Small intestine (tissue), 7 donors: ENCODE results near the gene ST6GAL1. TPM values are rescaled to one million over a fixed set of nuclear protein-coding genes. Genes with fewer than 3 reads are reported as not detected.
"Not testable (repeated sequence)": the region's sequence is repeated elsewhere in the genome, so short reads cannot be mapped to it uniquely, and the experiment has no call there.

Experiments used
- DNase-seq, 2 donors: peaks; one replicate each; pipeline versions ENCODE4 v3.0.0 to v3.0.0-alpha.2; 2013
- FAIRE-seq: peaks from 2 replicates; lab custom pipeline; 2012; peaks lifted over from hg19 to GRCh38; lab: Jason Lieb, UNC
- H3K27ac ChIP-seq, 3 donors: one replicate each; pipeline ENCODE4 v1.5.1; 2013; ENCODE audit warnings: low read length in 2 of 3, mild to moderate bottlenecking in 2 of 3, control low read depth in 1 of 3, inconsistent platforms in 1 of 3, low read depth in 1 of 3, moderate library complexity in 1 of 3
- H3K27me3 ChIP-seq, 3 donors: one replicate each; pipeline ENCODE4 v1.6.1; 2013; ENCODE audit warnings: low read length in 3 of 3, inconsistent platforms in 1 of 3; ENCODE audit not compliant: control insufficient read depth in 3 of 3, insufficient read depth in 3 of 3
- H3K36me3 ChIP-seq, 3 donors: one replicate each; pipeline ENCODE4 v1.6.1; 2013; ENCODE audit warnings: low read length in 3 of 3, inconsistent platforms in 1 of 3, low read depth in 1 of 3, mild to moderate bottlenecking in 1 of 3, moderate library complexity in 1 of 3; ENCODE audit not compliant: control insufficient read depth in 3 of 3, insufficient read depth in 2 of 3
- H3K4me1 ChIP-seq, 3 donors: one replicate each; pipeline ENCODE4 v1.6.1; 2013; ENCODE audit warnings: low read length in 2 of 3, inconsistent platforms in 1 of 3, low read depth in 1 of 3, mild to moderate bottlenecking in 1 of 3, moderate library complexity in 1 of 3; ENCODE audit not compliant: control insufficient read depth in 3 of 3, insufficient read depth in 2 of 3
- H3K4me3 ChIP-seq, 3 donors: one replicate each; pipeline ENCODE4 v1.5.1; 2013; ENCODE audit warnings: low read length in 3 of 3, control low read depth in 1 of 3, inconsistent platforms in 1 of 3, low read depth in 1 of 3, mild to moderate bottlenecking in 1 of 3, moderate library complexity in 1 of 3
- H3K9me3 ChIP-seq, 2 donors: one replicate each; pipeline ENCODE4 v1.6.1; 2013; ENCODE audit warnings: low read depth in 1 of 2, low read length in 1 of 2; ENCODE audit not compliant: control insufficient read depth in 2 of 2, insufficient read depth in 1 of 2
- WGBS, 3 donors: extraction: QIAGEN DNeasy Blood & Tissue Kit; methylation state at CpG; one replicate each; pipeline ENCODE4 v1.1.7; 2013; 5-methylcytosine and 5-hydroxymethylcytosine counted together
- polyA plus RNA-seq, 4 donors: library from polyadenylated mRNA; stranded (reverse) in 3 of 4; unstranded in 1 of 4; fragments of 200-250 nt in 3 of 4; fragments of 120-200 nt in 1 of 4; gene quantifications; one replicate each; pipeline versions ENCODE4 v1.2.1 to v1.2.3, GENCODE V29; 2013
- donor health status: healthy with polysubstance abuse.
- donor health status: control.
- donor health status: control.
- donor health status: Bipolar disorder and iron deficiency.
- donor health status: healthy.

The ST6GAL1 gene
- polyA plus RNA-seq, 4 donors = 0.45 to 219 (median 11.0) TPM

GRCh38 chr3:187000711-187001151 lies 70.4 kb downstream of the ST6GAL1 start:
- no peaks in the 10 kb centered on the region for H3K27me3 ChIP-seq
- FAIRE-seq = no peak
- 61 to 84% (median 78%) methylated on average over 4 of the region's 4 CpGs for WGBS, 3 donors
- peaks cover 0 to under 1% (median 0%) of the 10 kb centered on the region in 3 donors for H3K4me1 ChIP-seq
- H3K9me3 ChIP-seq = no peaks in the 10 kb centered on the region
- H3K36me3 ChIP-seq = peaks cover 0 to 7% (median 0%) of the 10 kb centered on the region in 3 donors
- H3K4me3 ChIP-seq = no peak overlapping the region
- no peak for DNase-seq
- peak overlapping the region in 1 of 3 donors; percentile 32 for H3K27ac ChIP-seq

GRCh38 chr3:187002915-187003314 lies 72.6 kb downstream of the ST6GAL1 start:
- H3K27me3 ChIP-seq = no peaks in the 10 kb centered on the region
- WGBS, 3 donors = 92 to 94% (median 93%) methylated on average over 4 of the region's 4 CpGs
- DNase-seq (no peak), FAIRE-seq (no peak)
- H3K4me3 ChIP-seq = no peak overlapping the region
- no peaks in the 10 kb centered on the region for H3K9me3 ChIP-seq
- peaks cover 0 to 2% (median 0%) of the 10 kb centered on the region in 3 donors for H3K4me1 ChIP-seq
- no peak overlapping the region for H3K27ac ChIP-seq
- peaks cover 0 to 7% (median 0%) of the 10 kb centered on the region in 3 donors for H3K36me3 ChIP-seq

GRCh38 chr3:187005827-187006481 lies 75.6 kb downstream of the ST6GAL1 start:
- DNase-seq (no peak), FAIRE-seq (no peak)
- Histone ChIP-seq H3K4me3 (no peak overlapping the region), H3K4me1 (peaks cover 0 to 2% (median 0%) of the 10 kb centered on the region in 3 donors), H3K27ac (peak overlapping the region in 1 of 3 donors; percentile 8), H3K9me3 (no peaks in the 10 kb centered on the region), H3K36me3 (no peaks in the 10 kb centered on the region), H3K27me3 (no peaks in the 10 kb centered on the region)
- 78 to 98% (median 91%) methylated on average over 3 of the region's 3 CpGs for WGBS, 3 donors

- H3K4me1 ChIP-seq = peaks cover 0 to 2% (median 0%) of the 10 kb centered on the region in 3 donors
- H3K9me3 ChIP-seq = no peaks in the 10 kb centered on the region
- no peak for FAIRE-seq
- H3K36me3 ChIP-seq = no peaks in the 10 kb centered on the region
- no peak overlapping the region for H3K4me3 ChIP-seq
- no peaks in the 10 kb centered on the region for H3K27me3 ChIP-seq
- no peak overlapping the region for H3K27ac ChIP-seq
- DNase-seq = no peak
- 64 to 87% (median 67%) methylated on average over 2 of the region's 2 CpGs for WGBS, 3 donors
Observed at GRCh38 chr3:187006864-187007630, 76.7 kb downstream of the ST6GAL1 start.

- H3K27ac ChIP-seq, H3K27me3 ChIP-seq, FAIRE-seq, H3K9me3 ChIP-seq, DNase-seq, H3K4me1 ChIP-seq, H3K36me3 ChIP-seq, H3K4me3 ChIP-seq: not testable (repeated sequence)
- 71 to 77% (median 72%) methylated on average over 3 of the region's 3 CpGs for WGBS, 3 donors
Observed at GRCh38 chr3:187010382-187010781, 80.1 kb downstream of the ST6GAL1 start.

GRCh38 chr3:187011915-187012314 lies 81.6 kb downstream of the ST6GAL1 start:
- H3K4me3 ChIP-seq = no peak overlapping the region
- peaks cover 0 to 8% (median 0%) of the 10 kb centered on the region in 3 donors for H3K36me3 ChIP-seq
- no peak overlapping the region for H3K27ac ChIP-seq
- FAIRE-seq = no peak
- H3K9me3 ChIP-seq = no peaks in the 10 kb centered on the region
- H3K27me3 ChIP-seq = no peaks in the 10 kb centered on the region
- 81 to 95% (median 90%) methylated on average over 7 of the region's 7 CpGs for WGBS, 3 donors
- DNase-seq = no peak
- peaks cover 0 to 6% (median 0%) of the 10 kb centered on the region in 3 donors for H3K4me1 ChIP-seq

GRCh38 chr3:187012609-187013051 lies 82.3 kb downstream of the ST6GAL1 start:
- Histone ChIP-seq H3K36me3 (peaks cover 0 to 8% (median 0%) of the 10 kb centered on the region in 3 donors), H3K27me3 (no peaks in the 10 kb centered on the region), H3K4me3 (no peak overlapping the region), H3K4me1 (peaks cover 0 to 6% (median 0%) of the 10 kb centered on the region in 3 donors), H3K27ac (peak overlapping the region in 1 of 3 donors; percentile 55), H3K9me3 (no peaks in the 10 kb centered on the region)
- FAIRE-seq (no peak), DNase-seq (no peak)
- 41 to 67% (median 58%) methylated on average over 7 of the region's 7 CpGs for WGBS, 3 donors

- peaks cover 0 to 8% (median 0%) of the 10 kb centered on the region in 3 donors for H3K36me3 ChIP-seq
- FAIRE-seq (no peak), DNase-seq (no peak)
- H3K9me3 ChIP-seq = no peaks in the 10 kb centered on the region
- peak overlapping the region in 1 of 3 donors; percentile 29 for H3K27ac ChIP-seq
- WGBS, 3 donors = 74 to 90% (median 87%) methylated on average over 4 of the region's 4 CpGs
- no peak overlapping the region for H3K4me3 ChIP-seq
- H3K4me1 ChIP-seq = peaks cover 0 to 6% (median 0%) of the 10 kb centered on the region in 3 donors
- H3K27me3 ChIP-seq = no peaks in the 10 kb centered on the region
Observed at GRCh38 chr3:187013159-187013716, 82.9 kb downstream of the ST6GAL1 start.
